Right ventricle myocardium inferior (tissue), 1 donor: ENCODE results near the gene ZNF232. TPM values are rescaled to one million over a fixed set of nuclear protein-coding genes. Genes with fewer than 3 reads are reported as not detected.
"Not testable (repeated sequence)": the region's sequence is repeated elsewhere in the genome, so short reads cannot be mapped to it uniquely, and the experiment has no call there.

ENCODE experiments used
- ATAC-seq: fragments of 200-7000 bp; cut with Tn5 transposase; one replicate; pipeline ENCODE4 v1.9.1; 2020; ENCODE audit warnings: mild to moderate bottlenecking, moderate library complexity
- DNase-seq: peaks from one replicate; pipeline ENCODE4 v3.0.0; 2021; ENCODE audit errors: missing footprints
- intact Hi-C: fragments of 100-400 bp; cut with DNase I; formaldehyde crosslinking; loops from one replicate; pipeline ENCODE4 v1.11.0; 2022
- total RNA-seq: library from RNA; stranded (reverse); fragmentation: NEBNext Ultra II Directional; extraction: Animal tissue kit (Norgen Biotek cat#: 25700); gene quantifications from one replicate; pipeline ENCODE4 v1.2.1, GENCODE V29; 2021
- donor health status: DM: no; HTN: yes; CAD: no; lungs with severe emphysema.

ZNF232 gene
- total RNA-seq, 1 donor from 2014 or later: 4.9 TPM

DNA sequence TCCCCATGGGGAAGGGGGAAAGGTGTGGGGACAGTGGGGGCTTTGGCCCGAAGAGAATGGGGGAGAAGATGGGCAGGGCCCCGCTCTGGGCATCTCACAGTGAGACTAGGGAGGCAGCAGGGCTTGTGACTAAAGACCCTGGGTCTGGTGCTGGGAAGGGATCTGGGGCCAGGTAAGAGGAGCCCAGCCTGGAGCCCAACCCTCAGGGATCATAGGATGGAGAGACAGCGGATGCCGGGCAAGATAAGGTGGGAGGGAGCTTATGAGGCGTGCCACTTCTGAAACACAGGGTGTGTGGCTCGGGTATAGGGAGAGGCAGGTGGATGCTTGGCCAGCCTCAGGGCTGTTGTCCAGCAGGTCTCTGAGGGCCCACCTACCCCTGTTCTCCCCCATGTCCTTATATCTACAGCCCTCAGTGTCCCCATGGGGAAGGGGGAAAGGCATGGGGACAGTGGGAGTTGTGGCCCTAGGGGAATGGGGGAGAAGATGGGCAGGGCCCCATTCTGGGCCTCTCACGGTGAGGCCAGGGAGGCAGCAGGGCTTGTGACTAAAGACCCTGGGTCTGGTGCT lies 19.6 kb upstream of the ZNF232 start:
- no peak for ATAC-seq
- intact Hi-C loops: no loop called here
- no peak for DNase-seq

DNA sequence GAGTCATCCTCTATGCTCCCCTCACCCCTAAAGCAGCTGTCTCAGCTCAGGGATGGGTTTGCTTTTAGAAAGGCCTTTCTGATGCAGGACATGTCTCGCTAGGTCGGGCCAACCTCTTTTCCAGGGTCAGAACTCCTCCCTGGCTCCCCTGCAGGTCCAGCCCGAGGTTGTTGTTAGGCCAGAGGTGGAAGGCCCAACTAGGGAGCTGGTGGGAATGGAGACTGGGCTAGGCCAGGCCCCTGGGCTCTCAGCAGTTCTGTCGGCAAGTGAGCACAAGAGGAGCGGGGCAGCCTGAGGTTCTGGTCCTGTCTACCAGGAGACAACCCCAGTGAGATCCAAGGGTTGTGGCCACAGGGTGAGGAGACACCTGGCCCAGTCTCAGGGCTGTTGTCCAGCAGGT lies 19.0 kb upstream of the ZNF232 start:
- DNase-seq, intact Hi-C loops, ATAC-seq: not testable (repeated sequence)

DNA sequence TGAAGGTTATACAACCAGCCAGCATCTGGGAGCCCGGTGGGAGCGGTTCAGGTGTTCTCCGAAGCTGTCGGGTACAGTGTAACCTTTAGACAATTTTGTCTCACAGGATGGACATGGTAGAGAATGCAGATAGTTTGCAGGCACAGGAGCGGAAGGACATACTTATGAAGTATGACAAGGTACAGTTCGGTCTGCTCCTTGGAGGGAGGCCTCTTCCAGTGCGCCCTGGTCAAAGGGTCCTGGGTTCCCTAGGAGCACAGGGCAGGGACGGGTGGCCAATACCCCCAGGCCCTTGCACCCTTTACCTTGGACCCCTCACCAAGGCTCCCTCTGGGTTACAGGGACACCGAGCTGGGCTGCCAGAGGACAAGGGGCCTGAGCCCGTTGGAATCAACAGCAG lies 18.6 kb upstream of the ZNF232 start:
- intact Hi-C loops, DNase-seq, ATAC-seq: not testable (repeated sequence)

DNA sequence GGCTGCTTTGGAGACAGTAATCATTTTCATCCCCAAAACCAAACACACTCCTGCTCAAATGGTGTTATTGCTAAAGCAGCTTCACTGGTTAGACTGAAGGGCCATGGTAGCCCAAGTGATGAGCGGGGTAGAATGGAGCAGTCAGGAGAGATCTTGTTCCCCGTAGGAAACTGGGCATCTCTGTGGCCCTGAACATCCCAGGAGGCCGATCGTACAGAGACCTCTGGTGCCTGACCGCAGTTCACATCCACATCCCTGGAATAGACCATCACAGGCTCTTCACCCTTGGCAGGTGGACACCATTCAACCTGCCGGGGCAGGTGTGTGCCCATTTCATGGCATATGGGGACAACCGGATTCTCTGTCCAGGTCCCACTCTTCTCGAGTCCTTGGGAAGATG lies 18.1 kb upstream of the ZNF232 start:
- DNase-seq, ATAC-seq, intact Hi-C loops: not testable (repeated sequence)

DNA sequence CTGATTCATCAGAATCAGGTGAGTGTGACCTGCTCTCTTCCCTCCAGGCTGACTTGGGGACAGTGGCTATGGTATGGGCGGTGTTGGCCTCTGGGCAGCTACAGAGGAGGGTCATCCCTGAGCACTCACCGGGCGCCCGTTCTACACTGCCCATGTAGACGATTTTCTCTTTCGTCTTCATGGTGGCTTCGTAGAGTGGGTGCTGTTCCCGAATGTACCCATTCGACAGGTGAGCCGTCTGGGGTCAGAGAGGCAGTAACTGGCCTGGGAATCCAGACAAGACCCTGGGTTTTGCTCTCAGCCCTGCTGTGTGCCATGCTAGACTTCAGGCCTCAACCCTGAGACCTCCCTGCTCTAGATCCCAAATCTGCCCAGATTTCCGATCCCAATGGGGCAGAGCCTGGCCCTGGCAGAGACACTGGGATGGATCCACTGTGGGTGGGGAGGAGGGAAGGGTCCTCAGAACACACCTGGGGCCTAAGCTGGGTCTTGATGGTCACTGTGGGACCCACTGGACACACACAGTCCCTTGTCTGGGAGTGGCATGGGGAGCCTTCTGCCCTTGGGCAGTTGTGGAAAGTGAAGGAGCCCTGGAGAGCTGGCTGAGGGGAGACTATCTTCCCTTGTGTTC lies 17.3 kb upstream of the ZNF232 start:
- ATAC-seq (no peak), DNase-seq (no peak)
- intact Hi-C loops: no loop called here

DNA sequence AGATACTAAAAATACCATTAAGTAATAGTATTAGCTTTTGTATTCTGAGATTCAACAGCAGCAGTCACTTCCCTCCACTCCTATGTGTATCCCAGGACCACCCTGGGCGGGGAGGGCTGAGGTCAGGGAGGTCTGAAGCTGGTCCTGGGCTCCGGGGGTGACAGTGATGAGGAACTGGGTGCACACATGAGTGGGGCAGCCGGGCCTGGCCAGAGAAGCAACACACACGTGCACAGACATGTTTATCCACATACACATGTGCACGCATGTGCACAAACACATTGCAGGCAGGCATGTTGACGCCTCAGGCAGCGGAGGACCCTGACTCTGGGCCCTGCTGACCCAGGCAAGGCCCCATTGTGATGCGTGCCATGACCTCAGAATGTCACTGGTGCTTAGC lies 16.7 kb upstream of the ZNF232 start:
- DNase-seq, ATAC-seq, intact Hi-C loops: not testable (repeated sequence)

DNA sequence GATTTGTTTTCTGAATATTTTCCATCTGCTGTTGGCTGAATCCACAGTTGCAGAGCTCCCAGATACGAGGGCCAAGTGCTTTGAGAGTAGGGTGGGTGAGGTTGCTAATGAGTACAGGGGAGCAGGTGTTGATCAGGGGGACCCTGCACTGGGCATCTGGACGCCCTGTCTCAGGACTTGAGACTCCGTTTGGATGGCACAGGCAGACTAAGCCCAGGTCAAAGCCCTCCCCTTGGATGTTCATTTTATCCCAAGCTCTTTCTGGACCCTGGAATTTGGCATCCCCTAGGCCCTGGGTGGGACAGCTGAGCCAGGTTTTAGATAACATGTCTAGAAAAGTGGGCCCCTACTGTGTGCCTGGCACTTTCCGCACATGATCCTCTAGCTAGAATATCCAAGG lies 16.2 kb upstream of the ZNF232 start:
- intact Hi-C loops: no loop called here
- DNase-seq (no peak), ATAC-seq (no peak)

DNA sequence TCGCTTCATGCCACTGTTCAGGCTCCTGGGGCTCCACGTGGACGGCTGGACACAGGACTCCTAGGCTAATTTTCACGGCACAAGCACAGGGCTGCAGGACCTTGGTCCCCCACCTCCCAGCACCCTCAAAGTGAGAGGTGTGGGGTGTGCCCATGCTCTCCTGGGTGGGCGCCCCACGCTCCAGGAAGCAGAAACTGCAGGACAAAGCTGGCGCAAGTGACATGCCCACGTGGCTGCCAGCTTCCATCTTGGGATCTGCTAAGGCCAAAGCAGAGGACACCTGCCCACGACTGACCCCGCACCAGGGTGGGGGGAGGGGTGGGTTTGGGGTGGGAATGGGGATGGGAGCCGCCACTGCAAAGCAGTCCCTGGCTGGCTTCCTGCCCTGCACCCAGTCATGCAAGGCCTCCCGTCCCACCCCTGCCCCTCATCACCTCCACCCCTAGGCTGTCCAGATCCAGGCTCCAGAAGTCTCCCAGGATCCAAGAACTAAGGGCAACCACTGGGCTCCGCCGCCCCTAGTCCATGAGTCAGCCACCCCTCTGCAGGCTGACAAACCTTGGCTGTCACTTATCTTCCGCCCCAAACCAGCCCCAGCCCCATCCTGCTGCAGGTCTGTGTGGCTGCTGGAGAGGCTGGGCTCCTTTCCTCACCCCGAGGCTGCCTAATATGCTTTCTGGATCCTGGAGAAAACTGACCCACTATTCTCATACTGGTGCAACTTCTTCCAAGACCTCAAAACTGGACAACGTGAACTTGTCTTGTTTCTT lies 15.2 kb upstream of the ZNF232 start:
- ATAC-seq: no peak
- no peak for DNase-seq
- intact Hi-C loops: no loop called here

DNA sequence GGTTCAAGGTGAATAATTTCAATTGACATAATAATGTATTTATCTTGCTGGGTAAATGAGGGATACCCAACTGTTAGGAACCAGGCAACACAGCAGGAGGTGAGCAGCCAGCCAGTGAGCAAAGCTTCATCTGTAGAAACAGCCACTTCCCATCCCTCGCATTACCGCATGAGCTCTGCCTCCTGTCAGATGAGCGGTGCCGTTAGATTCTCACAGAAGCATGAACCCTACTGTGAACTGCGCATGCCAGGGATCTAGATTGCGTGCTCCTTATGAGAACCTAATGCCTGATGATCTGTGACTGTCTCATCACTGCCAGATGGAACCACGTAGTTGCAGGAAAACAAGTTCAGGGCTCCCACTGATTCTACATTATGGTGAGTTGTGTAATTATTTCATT lies 13.2 kb upstream of the ZNF232 start:
- ATAC-seq, DNase-seq, intact Hi-C loops: not testable (repeated sequence)

DNA sequence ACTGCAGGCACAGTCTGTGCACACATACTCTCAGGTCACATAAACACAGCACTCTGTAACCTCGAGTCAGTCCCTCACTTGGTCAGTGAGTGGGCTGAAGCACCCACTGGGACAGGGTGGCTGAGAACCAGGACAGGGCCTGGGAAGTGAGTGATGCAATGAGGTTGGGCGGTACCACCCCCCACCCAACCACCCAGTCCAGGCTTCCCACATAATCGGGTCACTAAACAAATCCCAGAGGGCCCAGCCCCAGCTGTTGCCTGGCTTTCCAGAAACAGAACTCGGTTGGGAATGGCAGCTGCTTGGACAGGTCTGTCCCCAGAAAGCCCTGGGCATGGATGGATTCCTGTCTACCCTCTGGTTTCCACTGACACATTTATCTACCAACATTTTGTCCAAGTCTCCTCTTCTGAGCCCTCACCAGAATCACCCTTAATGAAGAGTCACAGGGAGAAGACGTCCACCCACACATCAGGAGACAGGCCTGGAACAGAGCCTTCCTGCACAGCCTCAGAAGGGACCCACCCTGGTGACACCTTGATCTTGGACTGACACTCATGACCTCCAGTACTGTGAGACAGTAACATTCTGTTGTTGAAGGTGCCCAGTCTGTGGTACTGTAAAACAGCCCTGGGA lies 12.6 kb upstream of the ZNF232 start:
- ATAC-seq, intact Hi-C loops: not testable (repeated sequence)

DNA sequence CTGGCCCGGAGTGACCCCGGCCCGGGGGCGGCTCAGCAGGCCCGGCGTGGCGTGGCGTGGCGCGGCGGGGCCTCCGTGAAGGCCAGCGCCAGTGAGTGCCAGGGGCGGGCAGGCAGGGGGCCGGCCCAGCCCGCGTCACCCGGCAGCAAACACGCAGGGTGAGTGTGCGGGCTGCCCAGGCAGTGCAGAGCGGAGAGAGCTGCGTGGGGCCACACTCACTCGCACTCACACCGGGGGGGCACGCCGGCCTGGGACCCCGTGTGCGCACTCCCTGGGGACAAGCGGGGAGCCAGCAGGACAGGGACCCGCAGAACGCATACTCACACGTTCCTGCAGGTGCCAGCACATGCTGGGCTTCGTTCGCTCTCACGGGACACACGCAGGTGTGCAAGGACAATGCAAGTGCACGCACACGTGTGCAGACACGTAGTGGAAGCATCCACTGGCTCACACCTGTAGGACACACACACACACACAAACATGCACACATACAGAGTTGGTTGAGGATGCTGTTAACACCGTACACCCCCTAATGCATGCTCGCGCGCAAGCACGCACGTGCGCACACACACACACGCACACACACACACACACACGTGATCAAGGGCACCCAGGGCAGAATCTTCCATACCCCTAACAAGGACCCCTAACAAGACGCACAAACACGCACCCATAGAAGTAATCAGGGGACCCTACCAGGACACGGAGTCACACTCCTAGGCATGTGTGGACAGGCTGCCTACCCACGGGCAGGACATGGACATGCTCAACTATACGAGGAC lies 11.9 kb upstream of the ZNF232 start:
- intact Hi-C loops: no loop called here
- DNase-seq (no peak), ATAC-seq (peak; percentile 39)

More for the DNA sequence above, 12.6 kb upstream of the ZNF232 start:
- DNase-seq: not testable (repeated sequence)

DNA sequence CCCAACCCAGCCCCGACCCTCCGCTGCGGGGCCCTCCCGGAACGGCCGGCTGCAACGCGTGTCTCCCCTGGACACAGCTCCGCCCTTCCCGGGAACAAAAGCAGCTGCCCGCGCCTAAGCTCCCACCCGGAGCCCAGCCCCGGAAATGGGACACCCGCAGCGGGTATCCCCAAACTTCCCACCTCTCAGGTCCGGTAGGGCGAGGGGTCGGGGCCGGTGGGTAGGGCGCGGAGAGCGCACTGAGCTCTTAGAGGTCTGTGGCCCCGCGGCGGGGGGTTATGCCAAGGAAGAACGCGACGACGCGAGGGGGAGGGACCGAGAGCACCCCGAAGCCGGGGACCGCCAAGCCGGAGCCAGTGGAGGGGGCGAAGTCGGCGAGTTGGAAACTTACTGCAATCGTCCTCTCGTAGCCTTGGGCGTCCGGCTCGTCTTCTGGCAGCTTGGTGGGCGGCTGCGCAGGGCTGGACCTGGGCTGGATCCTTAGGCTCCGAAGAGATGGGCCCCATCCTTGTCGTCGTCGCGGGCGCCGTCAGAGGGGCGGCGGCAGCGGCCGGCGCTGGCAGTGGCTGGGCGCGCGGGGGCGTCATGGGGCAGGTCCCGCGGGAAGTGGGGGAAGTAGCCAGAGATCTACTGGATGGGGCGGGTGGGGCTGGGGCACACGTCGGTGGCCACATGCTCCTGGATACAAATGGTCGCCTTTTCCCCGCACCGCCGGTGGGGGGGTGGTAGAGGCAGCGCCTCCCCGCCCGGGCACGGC lies 11.1 kb upstream of the ZNF232 start:
- ATAC-seq (peak; percentile 57), DNase-seq (no peak)
- intact Hi-C loops: no loop called here

DNA sequence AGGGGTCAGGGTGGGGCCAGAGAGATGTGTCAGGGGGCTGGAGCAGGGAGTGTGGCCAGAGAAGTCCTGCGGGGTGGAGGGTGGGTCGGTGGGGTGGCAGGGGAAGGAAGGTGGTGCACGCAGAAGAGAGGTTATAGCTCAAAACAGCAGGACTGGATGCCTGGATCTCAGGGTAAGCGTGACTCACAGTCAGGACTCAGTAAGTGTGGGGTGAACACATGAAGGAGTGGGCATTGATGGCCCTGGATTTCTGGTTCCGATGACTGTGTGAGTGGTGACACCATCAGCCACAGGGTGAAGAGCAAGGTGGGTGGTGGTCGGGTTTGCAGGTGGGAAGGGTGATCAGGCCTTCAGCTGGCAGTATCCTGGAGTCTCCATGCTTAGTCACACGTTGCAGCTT lies 10.4 kb upstream of the ZNF232 start:
- intact Hi-C loops, DNase-seq, ATAC-seq: not testable (repeated sequence)

DNA sequence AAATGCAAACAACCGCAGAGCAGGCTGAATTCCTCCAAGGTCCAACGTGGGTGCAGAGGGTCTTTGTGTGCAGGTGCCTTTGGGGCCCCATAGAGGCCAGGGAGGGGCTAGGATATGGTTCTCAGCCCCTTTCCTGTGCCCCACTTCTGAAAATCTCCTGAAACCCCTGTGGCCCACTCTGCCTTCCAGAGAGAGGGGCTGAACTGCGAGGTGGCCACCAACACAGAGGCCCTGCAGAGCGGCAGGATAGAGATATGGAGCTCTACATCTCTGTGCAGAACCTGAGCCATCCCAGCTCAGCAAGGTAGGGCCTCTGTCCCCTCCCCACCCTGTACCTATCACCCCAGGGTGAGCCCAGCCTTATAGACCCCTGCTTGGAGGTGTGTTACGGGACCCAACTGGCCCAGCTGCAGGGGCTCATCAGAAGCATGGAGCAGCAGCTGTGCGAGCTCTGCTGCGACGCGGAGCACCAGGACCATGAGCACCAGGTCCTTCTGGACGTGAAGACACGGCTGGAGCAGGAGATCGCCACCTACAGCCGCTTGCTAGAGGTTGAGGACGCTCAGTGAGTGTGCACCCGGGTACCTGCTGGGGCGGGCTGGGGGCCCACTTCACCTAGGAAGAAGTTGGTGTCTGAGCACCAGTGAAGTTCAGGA lies 9.6 kb upstream of the ZNF232 start:
- intact Hi-C loops: no loop called here
- no peak for ATAC-seq
- no peak for DNase-seq

DNA sequence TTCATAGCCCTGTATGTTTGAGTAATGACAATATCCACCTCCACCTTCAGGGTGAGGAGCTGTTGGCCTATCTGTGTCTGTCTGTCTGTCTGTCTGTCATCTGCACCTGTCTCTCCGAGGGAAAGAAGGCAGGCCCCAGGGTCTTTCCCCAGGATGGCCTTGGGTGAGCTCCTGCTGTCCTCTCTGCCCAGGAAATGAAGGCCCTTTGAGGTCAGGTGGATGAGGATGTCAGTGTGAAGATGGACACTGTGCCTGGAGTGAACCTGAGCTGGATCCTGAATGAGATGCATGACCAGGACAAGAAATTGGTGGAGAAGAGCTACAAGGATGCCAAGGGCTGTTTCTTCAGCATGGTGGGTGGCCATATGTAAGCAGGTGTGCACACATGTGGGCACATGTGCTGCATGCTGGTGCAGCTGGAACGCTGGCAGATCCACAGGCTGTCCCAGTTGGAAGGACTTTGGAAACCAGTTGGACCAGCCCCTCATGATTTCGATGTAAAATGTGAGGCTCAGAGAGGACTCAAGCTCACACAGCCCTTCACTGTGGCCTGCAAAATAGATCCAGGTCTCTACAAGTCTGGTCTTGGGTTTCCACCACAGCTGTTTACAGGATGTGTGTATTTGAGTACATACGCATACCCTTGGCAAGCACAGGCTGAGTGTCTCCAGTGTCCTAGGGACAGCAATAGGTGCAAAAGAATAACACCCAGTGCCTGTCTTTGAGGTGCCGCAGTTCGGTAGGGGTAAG lies 8.9 kb upstream of the ZNF232 start:
- DNase-seq, intact Hi-C loops, ATAC-seq: not testable (repeated sequence)

DNA sequence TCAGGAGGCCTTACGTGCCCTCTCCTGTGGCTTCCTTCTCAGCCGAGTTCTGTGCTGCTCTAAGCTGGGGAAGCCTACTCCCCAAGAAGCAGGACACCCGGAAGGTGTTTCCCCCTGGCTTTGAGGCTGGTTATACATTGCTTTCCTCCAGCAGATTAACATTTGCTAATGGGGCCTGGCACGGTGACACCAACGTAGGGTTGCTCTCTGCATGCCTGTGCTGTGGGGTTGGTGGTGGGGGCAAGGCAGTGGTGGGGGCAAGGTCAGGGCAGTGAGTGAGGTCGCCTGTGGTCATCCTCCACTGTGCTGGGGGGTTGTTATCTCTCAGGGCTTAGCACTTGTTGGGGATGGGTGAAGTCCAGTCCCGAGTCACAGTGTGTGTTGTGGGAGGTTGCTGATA lies 8.4 kb upstream of the ZNF232 start:
- DNase-seq: no peak
- no peak for ATAC-seq
- intact Hi-C loops: no loop called here

DNA sequence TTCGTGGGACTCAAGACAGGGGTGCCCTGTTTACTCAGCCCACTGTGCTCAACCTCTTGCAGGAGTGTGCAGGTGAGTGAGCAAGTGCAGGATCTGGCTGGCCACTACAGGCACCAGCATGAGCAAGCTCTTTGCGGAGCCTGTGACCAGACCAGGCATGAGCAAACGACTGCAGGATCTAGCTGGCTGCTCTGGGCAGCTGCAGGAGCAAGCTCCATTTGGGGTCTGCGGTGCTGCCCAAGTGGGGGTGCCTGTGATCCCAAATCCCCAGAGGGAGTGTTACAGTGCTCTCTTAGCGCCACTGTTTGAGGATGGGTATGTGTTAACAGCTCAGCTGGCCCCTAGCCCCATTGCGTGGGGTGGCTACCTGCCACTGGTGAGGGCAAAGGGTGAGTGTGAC lies 6.5 kb upstream of the ZNF232 start:
- DNase-seq (no peak), ATAC-seq (no peak)
- intact Hi-C loops: no loop called here
